Breast epithelium (tissue), 3 donors: ENCODE data around the gene ARHGAP30.

Source experiments
- POLR2A ChIP-seq: fragments of 450-650 bp; IDR thresholded peaks from one replicate; pipeline ENCODE4 v1.6.1; 2016; ENCODE audit warnings: antibody characterized with exemption, mild to moderate bottlenecking, moderate library complexity
- POLR2AphosphoS5 ChIP-seq, 3 donors: sonication (generic); formaldehyde crosslinking; IDR thresholded peaks; one replicate each; pipeline ENCODE4 v1.6.1; 2017; ENCODE audit warnings: antibody characterized with exemption in 3 of 3
- TF ChIP-seq, protein P1 (sequence below), 3 donors: fragments of 450-650 bp; IDR thresholded peaks; one replicate each; pipeline ENCODE4 v1.5.1; 2016 to 2017; ENCODE audit warnings: antibody characterized with exemption in 3 of 3, mild to moderate bottlenecking in 3 of 3, moderate library complexity in 3 of 3

DNA sequence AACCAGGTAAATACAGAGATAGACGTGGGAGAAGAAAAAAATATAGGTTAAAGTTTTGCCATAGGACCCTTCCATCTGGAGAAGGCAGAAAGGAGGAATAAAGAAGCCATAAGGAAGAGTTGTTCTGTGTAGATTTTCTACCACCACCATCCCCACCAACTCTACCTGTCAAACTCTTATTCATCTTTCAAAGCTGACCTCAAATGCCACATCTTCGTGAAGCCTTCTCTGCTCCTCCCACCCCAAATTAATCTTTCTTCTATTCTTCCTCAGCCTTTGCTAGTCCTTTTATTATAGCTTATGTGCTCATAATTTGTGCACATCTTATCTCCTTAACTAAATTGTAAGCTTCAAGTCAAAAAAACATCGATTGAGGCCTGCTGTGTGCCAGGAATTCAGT, 20.9 kb upstream of the ARHGAP30 start:
- TF ChIP-seq, protein P1, sequence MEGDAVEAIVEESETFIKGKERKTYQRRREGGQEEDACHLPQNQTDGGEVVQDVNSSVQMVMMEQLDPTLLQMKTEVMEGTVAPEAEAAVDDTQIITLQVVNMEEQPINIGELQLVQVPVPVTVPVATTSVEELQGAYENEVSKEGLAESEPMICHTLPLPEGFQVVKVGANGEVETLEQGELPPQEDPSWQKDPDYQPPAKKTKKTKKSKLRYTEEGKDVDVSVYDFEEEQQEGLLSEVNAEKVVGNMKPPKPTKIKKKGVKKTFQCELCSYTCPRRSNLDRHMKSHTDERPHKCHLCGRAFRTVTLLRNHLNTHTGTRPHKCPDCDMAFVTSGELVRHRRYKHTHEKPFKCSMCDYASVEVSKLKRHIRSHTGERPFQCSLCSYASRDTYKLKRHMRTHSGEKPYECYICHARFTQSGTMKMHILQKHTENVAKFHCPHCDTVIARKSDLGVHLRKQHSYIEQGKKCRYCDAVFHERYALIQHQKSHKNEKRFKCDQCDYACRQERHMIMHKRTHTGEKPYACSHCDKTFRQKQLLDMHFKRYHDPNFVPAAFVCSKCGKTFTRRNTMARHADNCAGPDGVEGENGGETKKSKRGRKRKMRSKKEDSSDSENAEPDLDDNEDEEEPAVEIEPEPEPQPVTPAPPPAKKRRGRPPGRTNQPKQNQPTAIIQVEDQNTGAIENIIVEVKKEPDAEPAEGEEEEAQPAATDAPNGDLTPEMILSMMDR (IDR thresholded peaks at IDR 0.05) = no peak
- TF ChIP-seq POLR2A (no peak), POLR2AphosphoS5 (IDR thresholded peaks at IDR 0.05) (no peak)
